Keratinocyte (primary cell): ENCODE measurements around the gene KLF8.

Experiments
- CTCF ChIP-seq, 3 experiments: IDR thresholded peaks in 1 of 3; conservative IDR thresholded peaks in 1 of 3; optimal IDR thresholded peaks in 1 of 3; 2 replicates in 2 of 3; 3 replicates in 1 of 3; pipeline versions ENCODE3 to v1.5.1; 2011; ENCODE audit warnings: low read length in 3 of 3, mild to moderate bottlenecking in 3 of 3, moderate library complexity in 2 of 3, control low read depth in 1 of 3, inconsistent platforms in 1 of 3; ENCODE audit not compliant: insufficient read depth in 2 of 3; ENCODE audit errors: extremely low read depth in 1 of 3
- EZH2 ChIP-seq: IDR thresholded peaks from one replicate; pipeline ENCODE4 v1.6.1; 2012; ENCODE audit warnings: inconsistent platforms, mild to moderate bottlenecking, low read length, moderate library complexity

DNA sequence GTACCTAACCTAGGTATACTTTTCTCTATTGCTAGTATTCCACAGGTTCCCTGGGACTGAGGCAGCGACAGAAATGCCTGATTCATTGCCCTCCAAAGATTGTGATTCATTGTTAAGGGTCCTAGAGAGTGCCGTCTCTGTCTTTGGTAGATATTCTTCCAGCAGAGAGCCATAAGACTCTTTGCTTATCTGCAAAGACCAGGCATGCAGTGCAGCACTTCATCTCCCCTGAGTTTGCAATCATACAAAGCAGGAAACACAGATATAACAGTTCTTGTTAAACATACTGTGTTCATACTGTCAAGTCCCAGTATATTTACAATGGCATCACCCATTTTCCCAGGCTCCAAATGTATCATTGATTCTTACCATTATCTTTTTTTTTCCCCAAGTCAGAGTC, 47.7 kb downstream of the KLF8 start:
- TF ChIP-seq CTCF (optimal IDR thresholded peaks at IDR 0.05 in 1 of 3, IDR thresholded peaks at IDR 0.05 in 1 of 3, conservative IDR thresholded peaks at IDR 0.05 in 1 of 3; ENCODE audit: extremely low read depth in 1 of 3, insufficient read depth in 2 of 3, low read length in 3 of 3) (no peak), EZH2 (no peak)
